Prostate gland (tissue), 2 donors: ENCODE measurements around the gene GPRC5D.
A peak's percentile ranks its signal among the peaks of the same experiment; 100 is the strongest.

Experiments used
- POLR2A ChIP-seq: fragments of 450-650 bp; IDR thresholded peaks from one replicate; pipeline ENCODE4 v1.6.1; 2016; ENCODE audit warnings: antibody characterized with exemption, mild to moderate bottlenecking
- POLR2AphosphoS5 ChIP-seq: sonication (generic); formaldehyde crosslinking; IDR thresholded peaks from one replicate; pipeline ENCODE4 v1.6.1; 2017; ENCODE audit warnings: antibody characterized with exemption
- TF ChIP-seq, protein P1 (sequence below), 4 experiments: fragments of 200-600 bp in 2 of 4; fragments of 450-650 bp in 2 of 4; sonication (generic) in 2 of 4; IDR thresholded peaks; 1 replicate in 3 of 4; 2 replicates in 1 of 4; pipeline ENCODE4 v1.5.1; 2016 to 2019; ENCODE audit warnings: antibody characterized with exemption in 4 of 4, mild to moderate bottlenecking in 2 of 4, moderate library complexity in 2 of 4

DNA sequence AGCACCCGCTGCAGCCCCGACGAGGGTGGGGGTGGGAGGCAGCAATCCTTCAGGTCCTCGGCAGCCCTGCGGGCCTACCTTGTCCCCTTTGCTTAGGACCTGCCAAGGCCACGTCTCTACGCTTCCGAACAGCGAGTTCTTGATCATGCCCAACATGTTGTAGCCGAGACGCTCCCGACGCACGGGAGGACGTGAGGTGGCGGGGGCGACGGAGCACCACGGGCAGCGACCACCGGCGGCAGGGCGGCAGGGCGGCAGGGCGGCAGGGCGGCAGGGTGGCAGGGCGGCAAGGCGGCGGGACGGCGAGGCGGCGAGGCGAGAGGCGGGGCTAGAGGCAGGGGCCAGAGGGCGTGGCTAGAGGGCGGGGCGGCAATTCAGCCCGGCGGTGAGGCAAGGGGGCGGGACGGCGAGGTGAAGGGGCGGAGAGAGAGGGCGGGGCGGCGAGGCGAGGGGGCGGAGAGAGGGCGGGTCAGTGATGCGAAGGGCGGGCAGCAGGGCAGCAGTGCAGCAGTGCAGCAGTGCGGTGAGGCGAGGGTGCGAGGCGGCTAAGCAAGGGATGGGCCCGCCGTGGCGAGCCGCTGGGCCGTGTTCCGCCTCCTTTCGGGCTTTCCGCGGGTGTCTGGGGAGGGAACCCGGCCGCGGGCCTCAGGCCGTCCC lies 48.1 kb upstream of the GPRC5D start, which contains the start of gene HEBP1:
- TF ChIP-seq, protein P1, sequence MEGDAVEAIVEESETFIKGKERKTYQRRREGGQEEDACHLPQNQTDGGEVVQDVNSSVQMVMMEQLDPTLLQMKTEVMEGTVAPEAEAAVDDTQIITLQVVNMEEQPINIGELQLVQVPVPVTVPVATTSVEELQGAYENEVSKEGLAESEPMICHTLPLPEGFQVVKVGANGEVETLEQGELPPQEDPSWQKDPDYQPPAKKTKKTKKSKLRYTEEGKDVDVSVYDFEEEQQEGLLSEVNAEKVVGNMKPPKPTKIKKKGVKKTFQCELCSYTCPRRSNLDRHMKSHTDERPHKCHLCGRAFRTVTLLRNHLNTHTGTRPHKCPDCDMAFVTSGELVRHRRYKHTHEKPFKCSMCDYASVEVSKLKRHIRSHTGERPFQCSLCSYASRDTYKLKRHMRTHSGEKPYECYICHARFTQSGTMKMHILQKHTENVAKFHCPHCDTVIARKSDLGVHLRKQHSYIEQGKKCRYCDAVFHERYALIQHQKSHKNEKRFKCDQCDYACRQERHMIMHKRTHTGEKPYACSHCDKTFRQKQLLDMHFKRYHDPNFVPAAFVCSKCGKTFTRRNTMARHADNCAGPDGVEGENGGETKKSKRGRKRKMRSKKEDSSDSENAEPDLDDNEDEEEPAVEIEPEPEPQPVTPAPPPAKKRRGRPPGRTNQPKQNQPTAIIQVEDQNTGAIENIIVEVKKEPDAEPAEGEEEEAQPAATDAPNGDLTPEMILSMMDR (IDR thresholded peaks at IDR 0.05): peak in 2 of 4 experiments; percentile 10 to 40
- TF ChIP-seq POLR2A: peak; percentile 98
- TF ChIP-seq POLR2AphosphoS5: peak; percentile 86
